A673 (cell line): ENCODE measurements around the gene ZNF439. TPM values are rescaled to one million over a fixed set of nuclear protein-coding genes. Genes with fewer than 3 reads are reported as not detected.
"Not testable (repeated sequence)": the region's sequence is repeated elsewhere in the genome, so short reads cannot be mapped to it uniquely, and the experiment has no call there.

Source experiments
- BruUV-seq: library from RNA; stranded (reverse); fragments of 400-500 nt; replicated peaks from 2 replicates; lab custom pipeline; 2021; lab: Mats Ljungman, UMichigan
- CTCF ChIA-PET: fragments of 300-600 bp; sonication (Branson Sonifier 250); formaldehyde crosslinking; loops from one replicate; lab custom pipeline; 2022; ENCODE audit warnings: antibody characterized with exemption; lab: Charles Lee
- POLR2A ChIA-PET: fragments of 300-600 bp; sonication (Branson Sonifier 250); formaldehyde crosslinking; loops from one replicate; lab custom pipeline; 2022; ENCODE audit warnings: antibody characterized with exemption; ENCODE audit not compliant: low non-redundant PET; lab: Charles Lee
- DNase-seq: peaks from one replicate; pipeline ENCODE4 v3.0.0-alpha.2; 2015; ENCODE audit warnings: low spot score
- H3K27ac ChIP-seq: fragments of 200-600 bp; sonication (generic); 2 replicates; pipeline ENCODE4 v1.5.1; 2016; ENCODE audit warnings: mixed run types, low read depth, mild to moderate bottlenecking, mixed read lengths, antibody characterized with exemption, low read length; ENCODE audit not compliant: poor library complexity, severe bottlenecking
- H3K27me3 ChIP-seq: fragments of 200-600 bp; sonication (generic); replicated peaks from 2 replicates; pipeline ENCODE4 v1.6.1; 2017; ENCODE audit warnings: mixed run types, low read depth, mild to moderate bottlenecking, mixed read lengths, antibody characterized with exemption, low read length; ENCODE audit not compliant: insufficient read depth, poor library complexity
- H3K36me3 ChIP-seq: fragments of 200-600 bp; sonication (generic); 2 replicates; pipeline ENCODE4 v1.6.1; 2016; ENCODE audit warnings: mixed run types, mild to moderate bottlenecking, mixed read lengths, antibody characterized with exemption, low read length; ENCODE audit not compliant: insufficient read depth, poor library complexity, severe bottlenecking
- H3K4me1 ChIP-seq: fragments of 200-600 bp; sonication (generic); 2 replicates; pipeline ENCODE4 v1.6.1; 2017; ENCODE audit warnings: mixed run types, mild to moderate bottlenecking, mixed read lengths, antibody characterized with exemption, low read length; ENCODE audit not compliant: insufficient read depth, poor library complexity, severe bottlenecking
- H3K4me3 ChIP-seq: fragments of 200-600 bp; sonication (generic); 2 replicates; pipeline ENCODE4 v1.5.1; 2016; ENCODE audit warnings: low read depth, mixed run types, mild to moderate bottlenecking, mixed read lengths, low read length; ENCODE audit not compliant: poor library complexity, severe bottlenecking
- H3K9me3 ChIP-seq: fragments of 200-600 bp; sonication (generic); 2 replicates; pipeline ENCODE4 v1.6.1; 2016; ENCODE audit warnings: mixed run types, low read depth, mild to moderate bottlenecking, mixed read lengths, antibody characterized with exemption, low read length; ENCODE audit not compliant: poor library complexity, severe bottlenecking
- EZH2 ChIP-seq: fragments of 200-600 bp; sonication (generic); IDR thresholded peaks from 2 replicates; pipeline ENCODE4 v1.6.1; 2017; ENCODE audit warnings: borderline replicate concordance, low read depth, mild to moderate bottlenecking, mixed read lengths, antibody characterized with exemption, low read length; ENCODE audit not compliant: poor library complexity, severe bottlenecking
- intact Hi-C: fragments of 100-400 bp; cut with micrococcal nuclease; formaldehyde crosslinking; loops from one replicate; pipeline ENCODE4 v1.10.0; 2022; ENCODE audit not compliant: unreplicated experiment
- total RNA-seq: library from RNA; stranded (reverse); gene quantifications from 2 replicates; pipeline ENCODE4 v1.2.3, GENCODE V29; 2021
- TF ChIP-seq, protein P1 (sequence below): fragments of 300-800, 200-600 bp; sonication (generic); conservative IDR thresholded peaks from 2 replicates; pipeline ENCODE4 v1.5.1; 2017; ENCODE audit warnings: low read depth, mild to moderate bottlenecking, antibody characterized with exemption, low read length, moderate library complexity, mixed read lengths

ZNF439 gene
- total RNA-seq, 1 experiment from 2014 or later = 4.0 TPM

DNA sequence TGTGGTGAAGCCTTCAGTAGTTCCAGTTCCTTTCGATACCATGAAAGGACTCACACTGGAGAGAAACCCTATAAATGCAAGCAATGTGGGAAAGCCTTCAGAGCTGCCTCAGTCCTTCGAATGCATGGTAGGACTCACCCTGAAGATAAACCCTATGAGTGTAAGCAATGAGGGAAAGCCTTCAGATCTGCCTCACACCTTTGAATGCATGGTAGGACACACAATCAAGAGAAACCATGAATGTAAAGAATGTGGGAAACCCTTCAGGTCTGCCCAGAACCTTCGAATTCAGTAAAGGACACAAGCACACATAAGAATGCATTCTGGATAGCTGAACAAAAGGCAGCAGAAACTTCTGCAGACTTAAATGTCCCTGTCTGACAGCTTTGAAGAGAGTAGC, 57.4 kb downstream of the ZNF439 start:
- no TSS peak for BruUV-seq
- no peak overlapping the region for H3K4me3 ChIP-seq
- ChIA-PET CTCF (no interaction called here), POLR2A (no interaction called here)
- H3K36me3 ChIP-seq = no peaks in the 10 kb centered on the region
- DNase-seq = no peak
- no peaks in the 10 kb centered on the region for H3K27me3 ChIP-seq
- H3K27ac ChIP-seq = no peak overlapping the region
- peaks cover 20% of the 10 kb centered on the region for H3K9me3 ChIP-seq
- TF ChIP-seq, protein P1, sequence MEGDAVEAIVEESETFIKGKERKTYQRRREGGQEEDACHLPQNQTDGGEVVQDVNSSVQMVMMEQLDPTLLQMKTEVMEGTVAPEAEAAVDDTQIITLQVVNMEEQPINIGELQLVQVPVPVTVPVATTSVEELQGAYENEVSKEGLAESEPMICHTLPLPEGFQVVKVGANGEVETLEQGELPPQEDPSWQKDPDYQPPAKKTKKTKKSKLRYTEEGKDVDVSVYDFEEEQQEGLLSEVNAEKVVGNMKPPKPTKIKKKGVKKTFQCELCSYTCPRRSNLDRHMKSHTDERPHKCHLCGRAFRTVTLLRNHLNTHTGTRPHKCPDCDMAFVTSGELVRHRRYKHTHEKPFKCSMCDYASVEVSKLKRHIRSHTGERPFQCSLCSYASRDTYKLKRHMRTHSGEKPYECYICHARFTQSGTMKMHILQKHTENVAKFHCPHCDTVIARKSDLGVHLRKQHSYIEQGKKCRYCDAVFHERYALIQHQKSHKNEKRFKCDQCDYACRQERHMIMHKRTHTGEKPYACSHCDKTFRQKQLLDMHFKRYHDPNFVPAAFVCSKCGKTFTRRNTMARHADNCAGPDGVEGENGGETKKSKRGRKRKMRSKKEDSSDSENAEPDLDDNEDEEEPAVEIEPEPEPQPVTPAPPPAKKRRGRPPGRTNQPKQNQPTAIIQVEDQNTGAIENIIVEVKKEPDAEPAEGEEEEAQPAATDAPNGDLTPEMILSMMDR = no peak
- no peak for TF ChIP-seq EZH2
- intact Hi-C loops = no loop called here
- no peaks in the 10 kb centered on the region for H3K4me1 ChIP-seq

DNA sequence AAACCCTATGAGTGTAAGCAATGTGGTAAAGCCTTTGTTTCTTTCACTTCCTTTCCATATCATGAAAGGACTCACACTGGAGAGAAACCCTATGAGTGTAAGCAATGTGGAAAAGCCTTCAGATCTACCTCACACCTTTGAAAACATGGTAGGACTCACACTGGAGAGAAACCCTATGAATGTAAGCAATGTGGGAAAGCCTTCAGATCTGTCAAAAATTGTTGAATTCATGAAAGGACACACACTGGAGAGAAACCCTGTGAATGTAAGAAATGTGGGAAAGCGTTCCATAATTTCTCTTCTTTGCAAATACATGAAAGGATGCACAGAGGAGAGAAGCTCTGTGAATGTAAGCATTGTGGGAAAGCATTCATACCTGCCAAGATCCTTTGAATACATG, 63.4 kb downstream of the ZNF439 start:
- H3K4me1 ChIP-seq, POLR2A ChIA-PET, intact Hi-C loops, BruUV-seq, CTCF ChIA-PET, H3K36me3 ChIP-seq, DNase-seq, H3K27me3 ChIP-seq, H3K27ac ChIP-seq, H3K4me3 ChIP-seq: not testable (repeated sequence)
- H3K9me3 ChIP-seq = peaks cover 17% of the 10 kb centered on the region

DNA sequence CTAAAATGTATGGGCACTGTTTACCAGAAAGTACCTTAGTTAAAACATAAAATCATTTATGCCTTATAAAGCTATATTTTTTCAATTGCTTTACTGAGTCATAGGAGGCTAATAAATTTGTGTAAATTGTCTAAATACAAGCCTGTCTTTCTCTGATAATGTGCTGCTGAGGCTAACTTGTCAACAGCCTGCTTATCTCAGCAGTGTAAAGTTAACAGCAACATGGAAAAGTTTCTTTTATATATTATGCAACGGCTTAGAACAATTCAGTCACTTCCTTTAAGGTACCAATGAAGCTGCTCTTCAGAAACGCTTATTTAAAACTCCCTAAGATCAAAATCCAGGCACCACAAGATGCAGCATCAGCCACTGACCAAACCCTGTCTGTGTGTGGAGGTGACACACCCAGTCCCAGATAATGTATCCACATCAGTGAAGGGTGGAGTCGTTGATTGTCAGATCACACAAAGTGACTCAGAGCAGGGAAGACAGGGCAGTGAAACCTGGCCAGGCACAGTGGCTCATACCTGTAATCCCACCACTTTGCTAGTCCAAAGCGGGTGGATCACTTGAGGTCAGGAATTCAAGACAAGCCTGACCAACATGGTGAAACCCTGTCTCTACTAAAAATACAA, 66.0 kb downstream of the ZNF439 start:
- CTCF ChIA-PET, H3K4me1 ChIP-seq, H3K4me3 ChIP-seq, intact Hi-C loops, H3K27me3 ChIP-seq, H3K27ac ChIP-seq, BruUV-seq, H3K36me3 ChIP-seq, DNase-seq, POLR2A ChIA-PET: not testable (repeated sequence)
- peaks cover 17% of the 10 kb centered on the region for H3K9me3 ChIP-seq

Other genes starting within 250 kb of the ZNF439 start
- 7.1 and 8.4 TPM in 2 replicates for gene ZNF823, start 109.8 kb upstream of the ZNF439 start, total RNA-seq
- gene ZNF441, start 81.7 kb upstream of the ZNF439 start, total RNA-seq = 3.7 TPM in 2 replicates
- 0.60 and 1.7 TPM in 2 replicates for gene ZNF491, start 50.2 kb upstream of the ZNF439 start, total RNA-seq
- 7.1 and 9.2 TPM in 2 replicates for gene ZNF440, start 34.5 kb upstream of the ZNF439 start, total RNA-seq
- gene ZNF69, start 39.1 kb downstream of the ZNF439 start, total RNA-seq = 4.3 and 5.5 TPM in 2 replicates
- 10.9 and 11.0 TPM in 2 replicates for gene ZNF700, start 76.4 kb downstream of the ZNF439 start, total RNA-seq
- 0.24 TPM in 1 of 2 replicates, not detected in the other for gene ZNF763, start 116.3 kb downstream of the ZNF439 start, total RNA-seq
- 2.2 and 3.0 TPM in 2 replicates for gene ZNF433, start 187.0 kb downstream of the ZNF439 start, total RNA-seq
- gene ZNF878, start 204.2 kb downstream of the ZNF439 start, total RNA-seq = 1.3 and 1.5 TPM in 2 replicates
- gene ZNF844, start 216.0 kb downstream of the ZNF439 start, total RNA-seq = 1.5 TPM in 2 replicates